HEK293 (cell line): ENCODE results near the gene OPN4.

ENCODE experiments used
- CTCF ChIP-seq: fragments of 450-650 bp; formaldehyde crosslinking; IDR thresholded peaks from 2 replicates; pipeline ENCODE4 v1.5.1; 2016; ENCODE audit warnings: missing biosample characterization, missing genetic modification characterization
- HOXD13 ChIP-seq: sonication (generic); formaldehyde crosslinking; IDR thresholded peaks from 2 replicates; pipeline ENCODE4 v1.8.0; 2022; ENCODE audit warnings: missing genetic modification reagents, borderline replicate concordance
- SCRT1 ChIP-seq: fragments of 450-650 bp; formaldehyde crosslinking; IDR thresholded peaks from 2 replicates; pipeline ENCODE4 v1.5.1; 2016; ENCODE audit warnings: missing biosample characterization, missing genetic modification characterization, borderline replicate concordance
- YY1 ChIP-seq: fragments of 450-650 bp; formaldehyde crosslinking; IDR thresholded peaks from 2 replicates; pipeline ENCODE4 v1.5.1; 2018; ENCODE audit warnings: missing biosample characterization, missing genetic modification characterization
- ZNF558 ChIP-seq: fragments of 450-650 bp; formaldehyde crosslinking; IDR thresholded peaks from 2 replicates; pipeline ENCODE4 v1.5.1; 2016; ENCODE audit warnings: missing biosample characterization, missing genetic modification characterization
- ZNF76 ChIP-seq: fragments of 450-650 bp; formaldehyde crosslinking; IDR thresholded peaks from 2 replicates; pipeline ENCODE4; 2016; ENCODE audit warnings: low read depth, missing biosample characterization, missing genetic modification characterization, borderline replicate concordance

GRCh38 chr10:86614853-86615252 lies 39.5 kb upstream of the OPN4 start:
- no peak for TF ChIP-seq CTCF (tag by site-specific recombination)
- TF ChIP-seq ZNF558 (tag by site-specific recombination) = no peak
- no peak for TF ChIP-seq YY1 (tag by site-specific recombination)
- TF ChIP-seq SCRT1 (tag by site-specific recombination) = no peak
- no peak for TF ChIP-seq ZNF76 (tag by site-specific recombination)
- no peak for TF ChIP-seq HOXD13 (CRISPR knock-in tag)
